Esophagus squamous epithelium (tissue), 5 donors: ENCODE results near the gene HECTD4. TPM values are rescaled to one million over a fixed set of nuclear protein-coding genes. Genes with fewer than 3 reads are reported as not detected.
A peak's percentile ranks its signal among the peaks of the same experiment; 100 is the strongest.

Source experiments
- DNase-seq: peaks from one replicate; lab custom pipeline; 2025; lab: John Stamatoyannopoulos, UW
- H3K27ac ChIP-seq, 4 donors: fragments of 200-600 bp; sonication (generic); one replicate each; pipeline ENCODE4 v1.5.1; 2016 to 2019; ENCODE audit warnings: mild to moderate bottlenecking in 1 of 4
- H3K27me3 ChIP-seq, 4 donors: fragments of 200-600 bp; sonication (generic); 1 replicate in 3 of 4; 2 replicates in 1 of 4; pipeline versions ENCODE4 v1.5.1 to v1.6.0; 2017 to 2021; ENCODE audit warnings: antibody characterized with exemption in 1 of 4
- H3K36me3 ChIP-seq, 3 donors: fragments of 200-600 bp; sonication (generic); one replicate each; pipeline ENCODE4 v1.5.1; 2016 to 2019
- H3K4me1 ChIP-seq, 3 donors: fragments of 200-600 bp; sonication (generic); one replicate each; pipeline ENCODE4 v1.5.1; 2017 to 2019
- H3K4me3 ChIP-seq, 4 donors: fragments of 200-600 bp; sonication (generic); 1 replicate in 3 of 4; 2 replicates in 1 of 4; pipeline ENCODE4 v1.5.1; 2016 to 2019; ENCODE audit warnings: mild to moderate bottlenecking in 2 of 4, moderate library complexity in 1 of 4
- H3K9me3 ChIP-seq, 3 donors: fragments of 200-600 bp; sonication (generic); one replicate each; pipeline ENCODE4 v1.5.1; 2016 to 2019
- CTCF ChIP-seq, 6 experiments: fragments of 450-650 bp in 4 of 6; fragments of 200-600 bp in 2 of 6; sonication (generic) in 2 of 6; IDR thresholded peaks; one replicate each; pipeline ENCODE4 v1.5.1; 2016 to 2019; ENCODE audit warnings: antibody characterized with exemption in 6 of 6, mild to moderate bottlenecking in 4 of 6, moderate library complexity in 4 of 6
- POLR2A ChIP-seq, 4 donors: fragments of 450-650 bp; IDR thresholded peaks; one replicate each; pipeline ENCODE4 v1.6.1; 2017; ENCODE audit warnings: antibody characterized with exemption in 4 of 4, mild to moderate bottlenecking in 4 of 4, moderate library complexity in 3 of 4
- WGBS, 2 donors: methylation state at CpG; one replicate each; pipeline ENCODE4 v1.1.5; 2018; 5-methylcytosine and 5-hydroxymethylcytosine counted together
- intact Hi-C: fragments of 100-400 bp; cut with DNase I; formaldehyde crosslinking; loops from one replicate; pipeline ENCODE4 v1.15.0; 2022
- total RNA-seq, 4 donors: library from RNA; depleted of rRNA; stranded (reverse); fragments of >200 nt; gene quantifications; one replicate each; pipeline ENCODE4 v1.1.0, GENCODE V29; 2016
- donor health status: DM: yes; HTN: yes; CAD: no.

HECTD4 gene
- total RNA-seq, 4 donors from 2014 or later: 15.4 to 53.4 (median 33.4) TPM

GRCh38 chr12:112297188-112297587 lies 85.0 kb downstream of the HECTD4 start:
- DNase-seq: no peak
- TF ChIP-seq POLR2A (IDR thresholded peaks at IDR 0.05) (no peak), CTCF (IDR thresholded peaks at IDR 0.05) (no peak)
- H3K9me3 ChIP-seq: no peaks in the 10 kb centered on the region
- peaks cover 0 to 80% (median 11%) of the 10 kb centered on the region in 3 donors for H3K36me3 ChIP-seq
- no peak overlapping the region for H3K4me3 ChIP-seq
- no peaks in the 10 kb centered on the region for H3K27me3 ChIP-seq
- intact Hi-C loops: no loop called here
- H3K27ac ChIP-seq: no peak overlapping the region
- no peaks in the 10 kb centered on the region for H3K4me1 ChIP-seq

- no peak overlapping the region for H3K27ac ChIP-seq
- H3K36me3 ChIP-seq: peaks cover 0 to 75% (median 11%) of the 10 kb centered on the region in 3 donors
- DNase-seq: no peak
- H3K9me3 ChIP-seq: no peaks in the 10 kb centered on the region
- TF ChIP-seq POLR2A (IDR thresholded peaks at IDR 0.05) (no peak), CTCF (IDR thresholded peaks at IDR 0.05) (no peak)
- H3K4me1 ChIP-seq: no peaks in the 10 kb centered on the region
- no peak overlapping the region for H3K4me3 ChIP-seq
- WGBS, 2 donors: 90 to 93% methylated on average over 3 of the region's 3 CpGs
- intact Hi-C loops: no loop called here
- no peaks in the 10 kb centered on the region for H3K27me3 ChIP-seq
These were observed 86.0 kb downstream of the HECTD4 start for GRCh38 chr12:112296183-112296582.

- peak in 2 of 6 experiments; percentile 15 to 20 for TF ChIP-seq CTCF (IDR thresholded peaks at IDR 0.05)
- TF ChIP-seq POLR2A (IDR thresholded peaks at IDR 0.05): no peak
- no peak for DNase-seq
- Histone ChIP-seq H3K9me3 (no peaks in the 10 kb centered on the region), H3K27ac (no peak overlapping the region), H3K27me3 (no peaks in the 10 kb centered on the region), H3K4me3 (no peak overlapping the region), H3K4me1 (no peaks in the 10 kb centered on the region), H3K36me3 (peaks cover 0 to 69% (median 11%) of the 10 kb centered on the region in 3 donors)
- 80 to 83% methylated on average over 9 of the region's 9 CpGs for WGBS, 2 donors
- intact Hi-C loops: no loop called here
These were observed 87.4 kb downstream of the HECTD4 start for GRCh38 chr12:112294793-112295192.

- H3K27me3 ChIP-seq: no peaks in the 10 kb centered on the region
- no peak for DNase-seq
- TF ChIP-seq POLR2A (IDR thresholded peaks at IDR 0.05) (no peak), CTCF (IDR thresholded peaks at IDR 0.05) (no peak)
- peaks cover 0 to 19% (median 4%) of the 10 kb centered on the region in 3 donors for H3K4me1 ChIP-seq
- peaks cover 0 to 13% (median 3%) of the 10 kb centered on the region in 3 donors for H3K9me3 ChIP-seq
- intact Hi-C loops: no loop called here
- H3K4me3 ChIP-seq: no peak overlapping the region
- peaks cover 0 to 49% (median 0%) of the 10 kb centered on the region in 3 donors for H3K36me3 ChIP-seq
- no peak overlapping the region for H3K27ac ChIP-seq
- 100% methylated on average over 1 of the region's 1 CpG for WGBS, 2 donors
These were observed 93.6 kb downstream of the HECTD4 start for GRCh38 chr12:112288638-112289037.

- TF ChIP-seq CTCF (IDR thresholded peaks at IDR 0.05): no peak
- TF ChIP-seq POLR2A (IDR thresholded peaks at IDR 0.05): no peak
- Histone ChIP-seq H3K4me1 (peaks cover 0 to 31% (median 7%) of the 10 kb centered on the region in 3 donors), H3K4me3 (no peak overlapping the region), H3K36me3 (peaks cover 0 to 30% (median 0%) of the 10 kb centered on the region in 3 donors), H3K27me3 (no peaks in the 10 kb centered on the region), H3K9me3 (peaks cover 0 to 13% (median 3%) of the 10 kb centered on the region in 3 donors), H3K27ac (no peak overlapping the region)
- DNase-seq: no peak
- intact Hi-C loops: no loop called here
- WGBS, 2 donors: 80 to 82% methylated on average over 5 of the region's 5 CpGs
These were observed 96.4 kb downstream of the HECTD4 start for GRCh38 chr12:112285600-112286401.
